Measurements from ENCODE around the gene CLNK.

Gene CLNK

DNA sequence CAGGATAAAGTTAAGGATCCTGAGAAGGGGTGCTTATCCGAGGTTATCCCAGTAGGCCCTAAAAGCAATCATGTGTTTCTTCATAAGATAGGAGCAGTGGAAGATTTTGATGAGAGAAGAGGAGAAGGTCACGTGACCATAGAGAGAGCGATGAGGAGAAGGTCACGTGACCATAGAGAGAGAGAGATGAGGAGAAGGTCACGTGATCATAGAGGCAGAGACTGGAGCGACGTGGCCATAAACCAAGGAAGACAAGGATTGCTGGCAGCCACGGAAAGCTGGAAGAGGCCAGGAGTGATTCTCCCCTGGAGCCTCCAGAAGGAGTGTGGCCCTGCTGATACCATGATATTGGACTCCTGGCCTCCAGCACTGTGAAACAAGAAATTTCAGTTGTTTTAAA is 188.9 kb downstream of the CLNK start:
- no peak for DNase-seq

GRCh38 chr4:10492464-10492863 is 192.1 kb downstream of the CLNK start:
- DNase-seq, result no peak

- no peak for DNase-seq
Measured at GRCh38 chr4:10491401-10491800, 193.2 kb downstream of the CLNK start.

DNA sequence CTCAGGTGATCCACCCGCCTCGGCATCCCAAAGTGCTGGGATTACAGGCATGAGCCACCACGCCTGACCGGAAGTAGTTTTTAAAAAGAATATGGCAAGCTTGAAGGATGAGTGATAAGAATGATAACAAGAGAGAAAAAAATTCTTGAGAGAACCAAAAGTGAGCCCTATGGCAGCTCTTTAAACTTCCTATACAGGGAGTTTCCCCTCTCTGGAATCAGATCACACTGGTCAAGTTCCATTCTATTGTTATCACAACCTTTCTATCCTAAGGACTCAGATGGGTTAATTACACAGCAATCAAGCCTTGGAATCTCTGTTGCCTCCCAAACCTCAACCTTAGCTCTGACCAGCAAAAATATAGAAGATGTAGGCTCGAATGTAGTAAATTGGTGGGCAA is 193.6 kb downstream of the CLNK start:
- no peak for DNase-seq

DNA sequence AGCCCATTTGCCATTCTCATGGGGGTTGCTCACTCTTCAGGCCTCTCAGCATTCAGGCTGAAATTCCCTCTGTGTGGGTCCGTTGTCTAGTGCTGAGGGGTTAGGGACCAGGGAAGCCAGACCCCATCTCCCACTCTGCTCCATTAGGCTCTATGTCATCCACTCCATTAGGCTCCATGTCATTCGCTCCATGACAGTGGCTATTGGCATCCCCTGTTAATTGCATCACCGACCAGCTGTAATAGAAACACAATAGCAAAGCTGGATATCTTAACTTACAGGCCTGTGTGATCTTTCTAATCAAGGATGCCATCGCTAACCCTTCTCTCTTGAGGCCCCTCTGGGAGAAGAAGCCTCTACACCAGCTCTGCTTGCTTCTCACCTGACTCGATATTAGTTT is 201.7 kb downstream of the CLNK start:
- DNase-seq, result no peak

DNA sequence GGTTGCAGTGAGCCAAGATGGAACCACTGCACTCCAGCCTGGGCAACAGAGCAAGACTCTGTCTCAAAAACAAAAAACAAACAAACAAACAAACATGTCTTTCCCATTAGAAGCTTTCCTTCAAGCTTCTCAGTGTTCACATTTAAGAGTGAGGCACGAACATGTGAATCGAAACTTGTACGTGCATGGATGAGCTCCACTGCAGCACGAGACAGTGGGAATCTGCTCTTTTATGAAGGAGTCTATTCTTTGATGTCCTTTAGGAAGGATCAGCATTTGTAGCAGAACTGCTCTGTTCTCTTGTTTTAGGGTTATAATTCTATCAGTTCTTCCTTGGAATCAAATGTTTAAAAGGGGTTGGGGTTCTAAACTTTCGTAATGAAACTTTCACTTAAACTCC is 204.0 kb downstream of the CLNK start:
- no peak for DNase-seq

- no peak for DNase-seq
Measured at GRCh38 chr4:10478621-10479020, 205.9 kb downstream of the CLNK start.

- DNase-seq, result no peak
Measured at GRCh38 chr4:10470505-10470904, 214.1 kb downstream of the CLNK start.

DNA sequence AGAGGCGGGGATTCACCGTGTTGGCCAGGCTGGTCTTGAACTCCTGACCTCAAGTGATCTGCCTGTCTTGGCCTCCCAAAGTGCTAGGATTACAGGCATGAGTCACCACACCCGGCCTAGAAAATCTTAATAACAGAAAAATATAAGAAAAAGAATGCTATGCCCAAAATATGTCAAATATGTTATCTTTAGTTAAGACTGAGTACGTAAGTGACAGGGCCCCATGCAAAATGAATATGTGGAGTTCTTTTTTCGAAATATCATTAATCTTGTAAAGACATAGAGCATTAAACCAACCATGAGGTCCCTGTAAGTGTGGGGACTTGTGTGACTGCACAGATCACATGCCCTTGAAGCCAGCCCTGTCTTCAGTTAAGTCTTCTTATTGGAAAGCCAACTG is 218.4 kb downstream of the CLNK start:
- DNase-seq, result no peak

GRCh38 chr4:10462876-10463275 is 221.7 kb downstream of the CLNK start:
- no peak for DNase-seq

DNA sequence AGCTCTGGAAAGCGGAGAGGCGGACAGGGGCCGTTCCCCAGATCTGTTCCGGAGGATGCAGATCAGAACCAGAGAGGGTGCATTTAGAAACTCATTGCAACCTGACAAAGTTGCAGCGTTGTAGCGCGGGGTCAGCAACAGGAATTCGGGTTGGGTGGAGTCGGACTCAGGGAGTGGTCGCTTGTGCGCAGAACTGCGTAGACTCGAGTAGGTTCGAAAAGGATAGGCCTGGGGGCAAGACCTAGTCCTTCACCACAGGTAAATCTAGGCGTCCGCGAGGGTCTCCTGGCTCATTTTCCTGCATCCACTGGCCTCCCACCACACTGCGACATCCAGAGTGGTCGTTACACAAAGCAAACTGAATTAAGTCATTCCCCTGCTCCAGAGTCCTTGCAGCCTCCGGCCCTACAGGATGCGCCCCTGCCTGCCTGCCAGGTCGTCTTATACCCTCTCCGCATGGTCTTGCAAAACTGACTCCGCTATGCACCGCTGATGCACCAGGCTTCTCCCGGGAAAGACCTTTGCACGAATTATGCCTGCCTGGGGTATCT is 222.6 kb downstream of the CLNK start:
- DNase-seq, result no peak

- DNase-seq, result no peak
Measured at GRCh38 chr4:10461091-10461849, 223.3 kb downstream of the CLNK start.

- no peak for DNase-seq
Measured at GRCh38 chr4:10460313-10461047, 224.1 kb downstream of the CLNK start.

DNA sequence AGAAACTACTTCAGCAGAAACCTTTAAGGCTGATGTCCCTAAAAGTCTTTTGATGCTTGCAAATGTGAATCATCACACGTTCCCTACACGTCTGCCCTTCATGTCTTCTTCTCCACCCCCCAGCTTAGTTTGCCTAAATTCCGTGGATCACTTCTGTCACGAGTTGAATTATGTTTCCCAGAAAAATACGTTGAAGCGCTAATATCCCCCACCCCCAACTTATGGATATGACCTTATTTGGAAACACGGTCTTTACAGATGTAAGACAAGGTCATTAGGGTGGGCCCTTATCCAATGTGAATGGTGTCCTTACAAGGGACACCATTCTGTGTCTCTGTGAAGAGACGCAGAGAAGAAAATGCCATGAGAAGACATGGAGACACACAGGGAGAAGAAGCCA is 225.3 kb downstream of the CLNK start:
- DNase-seq, result no peak

GRCh38 chr4:10458177-10458576 is 226.4 kb downstream of the CLNK start:
- no peak for DNase-seq

- peak; percentile 11 for DNase-seq
Measured at GRCh38 chr4:10457255-10457801, 227.2 kb downstream of the CLNK start, which contains the start of gene ZNF518B. Gene ZNF518B (minus strand): TSS chr4:10457426. CDS start chr4:10446328, 11,098 bp downstream.

DNA sequence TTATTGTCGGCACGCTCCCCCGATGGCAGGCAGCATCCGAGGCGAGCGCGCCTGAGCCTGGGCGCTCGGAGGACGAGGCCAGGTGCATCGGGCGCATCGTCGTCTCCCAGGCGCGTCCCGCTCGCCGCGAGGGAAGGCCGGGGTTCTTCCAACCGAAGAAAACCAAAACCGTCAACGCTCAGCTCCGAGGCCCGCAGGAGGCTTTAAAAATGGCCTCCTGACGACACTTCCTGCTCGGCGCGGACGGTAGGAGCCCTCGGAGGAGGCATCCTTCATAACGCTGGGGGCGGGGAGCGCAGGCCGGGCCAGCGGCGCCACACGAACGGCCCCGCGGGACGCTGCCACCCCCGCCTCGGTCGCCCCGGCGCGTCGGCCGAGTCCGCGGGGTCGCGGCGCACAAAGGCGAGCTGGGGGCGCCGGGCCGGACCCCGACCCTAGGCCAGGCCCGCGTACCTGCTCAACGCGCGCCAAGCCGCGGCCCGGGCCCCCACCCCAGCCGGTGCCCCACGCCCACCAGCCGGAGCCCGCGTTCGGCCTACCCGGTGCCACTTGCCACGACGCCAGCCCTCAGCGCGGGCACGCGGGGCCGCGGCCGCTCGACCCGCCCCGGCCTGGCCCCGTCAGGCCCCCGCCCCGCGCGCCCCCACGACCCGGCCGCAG is 227.8 kb downstream of the CLNK start:
- no peak for DNase-seq

DNA sequence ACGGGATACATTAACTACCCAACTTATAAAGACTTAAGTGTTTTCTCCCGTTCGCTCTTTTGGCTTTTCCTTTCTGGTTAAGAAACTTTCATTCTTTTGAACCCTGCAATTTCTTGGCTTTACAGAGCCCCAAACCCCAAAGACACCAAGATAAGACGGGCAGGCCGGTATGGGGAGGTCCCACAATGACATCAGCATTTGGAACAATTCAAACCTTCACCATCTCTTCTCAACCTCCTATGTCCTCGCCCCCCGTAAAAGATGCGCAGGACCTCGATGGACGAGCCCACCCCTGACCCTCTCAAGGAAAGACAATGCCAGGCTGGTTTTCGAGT is 228.3 kb downstream of the CLNK start:
- DNase-seq, result no peak

- DNase-seq, result no peak
Measured at GRCh38 chr4:10455133-10455532, 229.4 kb downstream of the CLNK start.

DNA sequence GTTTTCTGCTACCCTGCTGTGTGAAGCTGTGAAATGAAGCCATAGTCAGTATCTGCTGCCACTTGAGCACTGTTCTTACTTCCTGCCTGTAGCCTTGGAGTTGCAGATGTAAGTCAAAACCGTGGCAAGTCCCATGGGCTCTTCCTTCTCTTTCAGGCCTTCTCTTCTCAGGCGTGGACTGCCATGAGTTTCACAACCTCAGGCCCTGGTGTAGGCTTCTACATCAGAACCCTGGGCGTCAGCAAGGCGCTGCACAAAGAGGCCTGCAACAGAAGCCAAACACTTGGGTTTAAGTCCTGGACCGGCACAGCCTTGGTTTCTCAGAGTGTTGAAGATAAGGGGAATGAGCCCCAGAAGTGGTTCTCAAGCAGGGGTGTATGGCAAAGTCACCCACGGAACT is 229.8 kb downstream of the CLNK start:
- DNase-seq, result no peak

DNA sequence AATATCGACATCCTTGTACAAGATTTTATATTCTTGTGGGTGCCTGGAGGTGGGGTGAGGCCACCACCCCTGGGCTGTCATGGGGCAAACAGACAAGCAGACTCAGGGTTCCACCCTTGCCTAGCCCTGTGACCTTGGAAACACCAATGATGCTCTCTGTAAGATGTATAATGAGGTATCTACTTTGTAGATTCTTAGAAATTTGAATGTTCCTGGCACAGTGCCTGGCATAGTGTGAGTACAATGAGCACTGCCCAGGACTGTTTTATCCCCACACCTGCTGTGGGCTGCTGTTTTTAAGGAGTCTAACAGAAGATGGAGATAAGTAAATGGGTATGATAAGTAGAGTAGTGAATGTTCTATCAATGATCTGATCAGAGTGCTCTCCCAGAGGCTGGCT is 230.4 kb downstream of the CLNK start:
- DNase-seq, result no peak

DNA sequence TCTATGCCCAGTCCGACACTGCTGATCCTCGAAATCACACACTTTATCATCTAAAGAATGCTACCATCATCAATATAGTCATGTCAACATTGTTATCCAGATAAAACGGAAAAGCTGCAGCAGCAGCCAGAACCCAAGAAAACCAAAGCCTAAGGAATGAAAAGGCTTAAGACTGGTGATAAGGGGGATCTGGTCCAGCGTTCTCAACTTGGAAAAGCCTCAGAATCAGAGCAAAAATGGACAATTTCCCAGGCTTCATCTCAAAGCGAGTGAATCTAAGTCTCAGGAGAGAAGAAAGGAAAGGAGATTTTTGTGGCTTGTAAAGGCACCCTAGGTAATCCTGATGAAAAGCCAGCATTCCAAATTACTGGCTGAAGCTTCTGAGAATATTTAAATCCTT is 235.6 kb downstream of the CLNK start:
- no peak for DNase-seq

DNA sequence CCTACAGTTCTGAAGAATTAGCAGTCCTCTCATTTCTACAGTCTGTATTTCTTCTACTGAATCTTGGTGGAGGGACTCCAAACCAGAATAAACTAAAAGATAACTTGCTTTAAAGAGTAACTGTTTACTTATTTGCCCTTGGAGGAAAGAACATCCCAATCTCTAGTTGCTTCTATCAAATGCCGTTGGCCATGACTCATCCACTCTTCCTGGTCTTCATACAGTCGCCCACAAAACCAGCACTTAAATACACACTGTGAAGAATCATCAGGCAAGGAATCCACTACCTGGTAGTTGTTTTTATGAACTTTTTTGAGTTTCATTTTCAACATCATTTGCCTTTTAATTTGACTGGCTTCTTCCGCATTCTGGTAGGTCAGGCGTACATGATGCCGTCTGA is 241.6 kb downstream of the CLNK start:
- DNase-seq, result no peak

DNA sequence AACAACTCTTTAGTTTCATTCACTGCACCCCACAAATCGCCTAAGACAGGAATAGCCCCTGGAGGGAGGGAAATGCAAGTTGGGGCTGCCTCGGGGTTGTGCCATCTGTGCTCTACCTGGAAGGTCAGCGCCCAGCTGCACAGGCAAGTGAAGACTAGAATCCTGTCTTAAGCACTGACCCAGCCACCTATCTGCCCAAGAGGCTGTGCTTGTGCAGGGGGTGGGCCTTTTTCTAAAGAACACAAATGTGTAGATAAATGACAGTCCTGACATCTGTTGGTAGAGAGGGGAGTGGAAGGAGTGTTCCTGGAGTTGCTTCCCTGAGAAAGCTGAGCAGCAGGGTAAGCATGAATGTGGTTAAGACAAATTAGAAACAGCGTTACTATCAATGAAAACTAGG is 243.1 kb downstream of the CLNK start:
- DNase-seq, result no peak

All from HCEC 1CT (cell line).